Testis (tissue), 3 donors: ENCODE data around the gene NRG4. TPM values are rescaled to one million over a fixed set of nuclear protein-coding genes. Genes with fewer than 3 reads are reported as not detected.

Experiments used
- DNase-seq: peaks from one replicate; pipeline ENCODE4 v3.0.0-alpha.2; 2019
- H3K27ac ChIP-seq, 2 donors: fragments of 200-600 bp; sonication (generic); one replicate each; pipeline ENCODE4 v1.5.1; 2019
- H3K27me3 ChIP-seq: fragments of 200-600 bp; sonication (generic); one replicate; pipeline ENCODE4 v1.5.1; 2019
- H3K36me3 ChIP-seq: fragments of 200-600 bp; sonication (generic); one replicate; pipeline ENCODE4 v1.5.1; 2017; ENCODE audit warnings: low read depth; ENCODE audit errors: missing control alignments
- H3K4me1 ChIP-seq: fragments of 200-600 bp; sonication (generic); one replicate; pipeline ENCODE4 v1.5.1; 2019
- H3K4me3 ChIP-seq, 2 donors: fragments of 200-600 bp; sonication (generic); one replicate each; pipeline ENCODE4 v1.5.1; 2017 to 2019
- H3K9me3 ChIP-seq: fragments of 200-600 bp; sonication (generic); one replicate; pipeline ENCODE4 v1.5.1; 2017
- POLR2A ChIP-seq: fragments of 450-650 bp; IDR thresholded peaks from one replicate; pipeline ENCODE4 v1.6.1; 2017; ENCODE audit warnings: antibody characterized with exemption, mild to moderate bottlenecking, moderate library complexity
- WGBS, 2 donors: methylation state at CpG; one replicate each; pipeline ENCODE4 v1.1.5; 2018; 5-methylcytosine and 5-hydroxymethylcytosine counted together
- intact Hi-C: fragments of 100-400 bp; cut with DNase I; formaldehyde crosslinking; loops from one replicate; pipeline ENCODE4 v1.15.1; 2023; ENCODE audit warnings: low total_unique reads
- polyA plus RNA-seq: library from polyadenylated mRNA; stranded (reverse); fragments of 350-450 nt; fragmentation: Illumina TruSeq; extraction: RNeasy Lipid Tissue Mini Kit (QIAGEN cat#74804); gene quantifications from one replicate; pipeline ENCODE4 v1.2.3, GENCODE V29; 2014; ENCODE audit warnings: low read depth, low replicate concordance; ENCODE audit not compliant: insufficient read depth
- small RNA-seq, 2 donors: library from RNA; depleted of rRNA; stranded (forward); fragments of <200 nt; gene quantifications; one replicate each; pipeline ENCODE3, GENCODE V24; 2016
- total RNA-seq, 2 donors: library from RNA; depleted of rRNA; stranded (reverse); fragments of >200 nt; gene quantifications; one replicate each; pipeline ENCODE4 v1.2.3, GENCODE V29; 2016
- TF ChIP-seq, protein P1 (sequence below), 3 experiments: fragments of 450-650 bp in 2 of 3; fragments of 200-600 bp in 1 of 3; sonication (generic) in 1 of 3; IDR thresholded peaks; one replicate each; pipeline ENCODE4 v1.5.1; 2016 to 2019; ENCODE audit warnings: antibody characterized with exemption in 3 of 3, mild to moderate bottlenecking in 2 of 3, moderate library complexity in 1 of 3

Gene NRG4
- total and polyA plus RNA-seq, 3 donors from 2014 or later = 10.8 to 21.2 (median 14.6) TPM

DNA sequence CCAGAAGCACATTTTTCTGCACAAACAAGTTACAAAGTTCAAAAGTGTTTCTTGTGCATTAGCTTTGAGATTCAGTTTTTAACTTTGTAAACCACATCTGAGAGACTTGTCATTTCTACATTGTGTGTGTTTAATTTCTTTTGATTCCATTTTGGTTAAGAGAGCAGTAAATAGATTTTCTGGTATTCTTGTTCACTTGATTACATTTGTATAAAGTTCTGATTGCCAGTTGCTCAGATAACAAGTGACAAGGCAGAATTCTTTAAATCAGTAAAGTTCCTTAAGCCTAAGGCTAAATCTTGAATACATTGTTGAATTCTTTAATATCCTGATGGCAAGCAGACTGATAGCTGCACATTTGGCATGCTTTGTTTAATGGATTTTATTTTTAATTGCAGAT is 111.6 kb downstream of the NRG4 start:
- Histone ChIP-seq H3K4me1 (no peaks in the 10 kb centered on the region), H3K4me3 (no peak overlapping the region), H3K36me3 (no peaks in the 10 kb centered on the region), H3K9me3 (no peaks in the 10 kb centered on the region), H3K27ac (no peak overlapping the region), H3K27me3 (no peaks in the 10 kb centered on the region)
- intact Hi-C loops = no loop called here
- DNase-seq = no peak
- TF ChIP-seq, protein P1, sequence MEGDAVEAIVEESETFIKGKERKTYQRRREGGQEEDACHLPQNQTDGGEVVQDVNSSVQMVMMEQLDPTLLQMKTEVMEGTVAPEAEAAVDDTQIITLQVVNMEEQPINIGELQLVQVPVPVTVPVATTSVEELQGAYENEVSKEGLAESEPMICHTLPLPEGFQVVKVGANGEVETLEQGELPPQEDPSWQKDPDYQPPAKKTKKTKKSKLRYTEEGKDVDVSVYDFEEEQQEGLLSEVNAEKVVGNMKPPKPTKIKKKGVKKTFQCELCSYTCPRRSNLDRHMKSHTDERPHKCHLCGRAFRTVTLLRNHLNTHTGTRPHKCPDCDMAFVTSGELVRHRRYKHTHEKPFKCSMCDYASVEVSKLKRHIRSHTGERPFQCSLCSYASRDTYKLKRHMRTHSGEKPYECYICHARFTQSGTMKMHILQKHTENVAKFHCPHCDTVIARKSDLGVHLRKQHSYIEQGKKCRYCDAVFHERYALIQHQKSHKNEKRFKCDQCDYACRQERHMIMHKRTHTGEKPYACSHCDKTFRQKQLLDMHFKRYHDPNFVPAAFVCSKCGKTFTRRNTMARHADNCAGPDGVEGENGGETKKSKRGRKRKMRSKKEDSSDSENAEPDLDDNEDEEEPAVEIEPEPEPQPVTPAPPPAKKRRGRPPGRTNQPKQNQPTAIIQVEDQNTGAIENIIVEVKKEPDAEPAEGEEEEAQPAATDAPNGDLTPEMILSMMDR (IDR thresholded peaks at IDR 0.05) = no peak
- no peak for TF ChIP-seq POLR2A

DNA sequence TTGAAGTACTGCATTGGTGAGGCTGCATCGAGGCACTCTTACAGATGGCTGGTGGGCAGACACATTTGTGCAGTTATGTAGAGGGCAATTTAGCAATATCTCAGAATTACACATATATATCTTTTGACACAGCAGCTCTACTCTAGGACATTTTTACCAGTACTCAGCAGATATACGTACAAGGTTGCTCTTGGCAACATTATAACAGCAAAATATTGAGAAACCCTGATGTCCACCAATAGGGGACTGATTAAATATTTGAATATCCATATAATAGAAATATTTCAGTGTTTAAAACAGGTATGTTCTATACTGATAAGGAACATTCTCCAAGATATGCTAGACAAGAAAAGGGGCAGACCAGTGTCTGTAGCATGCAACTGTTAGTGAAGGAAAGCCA is 116.5 kb downstream of the NRG4 start:
- Histone ChIP-seq H3K4me3 (no peak overlapping the region), H3K27ac (no peak overlapping the region), H3K36me3 (no peaks in the 10 kb centered on the region), H3K4me1 (no peaks in the 10 kb centered on the region), H3K9me3 (no peaks in the 10 kb centered on the region), H3K27me3 (no peaks in the 10 kb centered on the region)
- intact Hi-C loops = no loop called here
- WGBS, 2 donors = 80 to 86% methylated on average over 2 of the region's 2 CpGs
- no peak for DNase-seq
- TF ChIP-seq, protein P1 (IDR thresholded peaks at IDR 0.05) = no peak

DNA sequence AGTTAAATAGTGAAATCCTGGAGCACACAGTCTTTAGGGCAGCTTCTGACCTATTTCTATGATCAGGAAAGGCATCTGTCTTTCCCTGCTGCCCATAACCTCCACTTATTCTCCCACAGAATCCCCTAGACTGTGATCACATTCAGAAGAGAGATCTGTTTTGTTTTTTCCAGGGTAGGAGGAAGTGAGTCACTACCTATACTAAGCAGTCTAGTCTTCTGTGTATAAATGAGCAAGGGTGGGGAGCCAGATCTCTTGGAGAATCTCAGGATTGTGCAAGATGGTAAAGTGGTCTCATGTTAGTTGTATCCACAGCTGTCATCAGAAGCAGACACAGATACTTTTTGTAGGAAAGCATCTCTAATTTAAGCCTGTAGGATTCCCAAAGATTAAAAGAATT is 120.3 kb downstream of the NRG4 start:
- no peak for TF ChIP-seq POLR2A
- TF ChIP-seq, protein P1 (IDR thresholded peaks at IDR 0.05) = no peak
- DNase-seq = no peak

More for the DNA sequence above, 120.3 kb downstream of the NRG4 start:
- no peaks in the 10 kb centered on the region for H3K36me3 ChIP-seq
- H3K27me3 ChIP-seq = no peaks in the 10 kb centered on the region
- H3K9me3 ChIP-seq = no peaks in the 10 kb centered on the region
- no peak overlapping the region for H3K4me3 ChIP-seq
- intact Hi-C loops = no loop called here
- no peaks in the 10 kb centered on the region for H3K4me1 ChIP-seq
- no peak overlapping the region for H3K27ac ChIP-seq

Small RNA genes within 50 kb of the gene (small RNA-seq; reads per million reads assigned to genes)
- 0 reads per million in 2 donors for gene RN7SL510P

Other genes starting within 250 kb of the NRG4 start
- gene UBE2Q2, start 169.0 kb downstream of the NRG4 start, total RNA-seq = 10 to 100 TPM; 36.4 to 43.8 TPM
- gene UBE2Q2, start 169.0 kb downstream of the NRG4 start, polyA plus RNA-seq = 44.8 TPM
- gene FBXO22, start 108.5 kb downstream of the NRG4 start, total RNA-seq = 10 to 100 TPM; 16.8 to 23.2 TPM
- 25.7 TPM for gene FBXO22, start 108.5 kb downstream of the NRG4 start, polyA plus RNA-seq
- 10 to 100 TPM in 1 of 2 donors, 1 to 10 TPM in 1; 6.0 to 12.4 TPM for gene TMEM266, start 47.6 kb upstream of the NRG4 start, total RNA-seq
- gene TMEM266, start 47.6 kb upstream of the NRG4 start, polyA plus RNA-seq = 4.2 TPM